Activated T-cell treated with anti-CD3 and anti-CD28 coated beads for 48 hours (primary cell): ENCODE data around the gene CAT.

Experiments used
- DNase-seq: peaks from one replicate; pipeline ENCODE4 v3.0.0-alpha.2; 2020; ENCODE audit warnings: low read depth

CAT gene

GRCh38 chr11:34425360-34425759 is 13.4 kb upstream of the CAT start:
- DNase-seq, result no peak

GRCh38 chr11:34425867-34426266 is 12.9 kb upstream of the CAT start:
- no peak for DNase-seq

- DNase-seq, result no peak
Observed at GRCh38 chr11:34426766-34427185, 12.0 kb upstream of the CAT start.

DNA sequence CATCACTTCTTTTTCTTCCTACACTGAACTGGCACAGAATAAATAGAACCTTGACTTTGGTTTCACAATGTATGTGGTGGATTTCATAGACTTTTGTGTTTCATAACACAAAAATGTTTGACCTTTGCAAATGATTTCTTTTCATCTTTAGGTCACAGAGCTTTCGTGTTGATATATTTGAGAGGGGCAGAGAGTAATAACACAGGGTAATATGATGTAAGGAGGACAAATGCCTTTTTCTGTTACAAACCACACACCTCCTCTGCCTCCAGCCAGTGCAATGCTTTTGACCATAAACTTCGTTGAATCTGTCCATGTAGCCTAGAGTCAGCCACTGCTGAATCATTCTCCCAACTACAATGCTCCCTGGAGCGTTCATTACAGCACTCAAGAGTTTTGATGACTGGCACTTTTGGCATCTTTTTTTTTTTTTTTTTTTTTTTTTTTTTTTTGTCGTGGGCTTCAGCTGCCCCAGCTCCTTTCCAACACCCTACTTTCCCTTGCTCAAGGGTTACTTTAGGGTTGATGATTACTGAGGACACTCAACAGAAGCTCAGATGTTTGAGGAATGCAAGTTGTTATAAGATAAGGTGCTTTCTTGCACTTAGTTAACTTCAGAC is 11.4 kb upstream of the CAT start:
- no peak for DNase-seq

DNA sequence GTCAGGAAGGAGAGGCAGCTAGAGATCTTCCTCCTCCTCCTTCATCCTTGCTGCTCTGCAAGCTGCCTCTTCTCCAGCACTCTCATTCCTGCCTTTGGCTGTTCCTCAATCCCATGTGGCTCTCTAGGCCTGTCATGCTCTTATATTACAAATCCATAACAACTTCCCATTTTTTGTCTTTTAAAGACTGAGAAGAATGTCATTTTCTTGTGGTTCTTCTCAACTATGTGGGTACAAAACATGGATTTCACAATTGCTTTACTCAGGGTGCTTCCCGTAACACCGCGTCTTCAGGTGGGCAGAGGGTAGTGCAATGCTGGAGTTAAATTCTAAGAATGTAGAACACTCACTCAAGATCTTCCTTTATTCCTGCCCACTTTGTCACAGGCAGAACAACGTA is 6.8 kb upstream of the CAT start:
- no peak for DNase-seq

DNA sequence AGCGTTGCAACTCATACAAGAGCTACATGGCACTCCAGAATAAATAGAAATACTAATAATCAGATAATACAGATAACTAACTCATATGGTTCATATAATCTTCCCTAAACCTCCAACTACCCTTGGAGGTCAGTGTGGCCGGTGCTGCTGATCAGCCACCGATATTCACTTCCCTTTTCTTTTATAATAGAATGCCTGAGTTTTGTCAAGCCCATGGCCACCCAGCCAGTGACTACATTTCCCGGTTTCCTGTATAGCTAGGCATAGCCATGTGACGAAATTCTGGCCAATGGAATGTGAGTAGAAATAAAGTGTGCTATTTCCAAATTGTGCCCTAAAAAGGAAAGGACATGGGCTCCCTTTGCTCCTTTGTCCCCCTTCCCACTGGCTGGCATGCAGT is 5.9 kb upstream of the CAT start:
- no peak for DNase-seq

GRCh38 chr11:34433899-34434298 is 4.8 kb upstream of the CAT start:
- DNase-seq, result no peak

DNA sequence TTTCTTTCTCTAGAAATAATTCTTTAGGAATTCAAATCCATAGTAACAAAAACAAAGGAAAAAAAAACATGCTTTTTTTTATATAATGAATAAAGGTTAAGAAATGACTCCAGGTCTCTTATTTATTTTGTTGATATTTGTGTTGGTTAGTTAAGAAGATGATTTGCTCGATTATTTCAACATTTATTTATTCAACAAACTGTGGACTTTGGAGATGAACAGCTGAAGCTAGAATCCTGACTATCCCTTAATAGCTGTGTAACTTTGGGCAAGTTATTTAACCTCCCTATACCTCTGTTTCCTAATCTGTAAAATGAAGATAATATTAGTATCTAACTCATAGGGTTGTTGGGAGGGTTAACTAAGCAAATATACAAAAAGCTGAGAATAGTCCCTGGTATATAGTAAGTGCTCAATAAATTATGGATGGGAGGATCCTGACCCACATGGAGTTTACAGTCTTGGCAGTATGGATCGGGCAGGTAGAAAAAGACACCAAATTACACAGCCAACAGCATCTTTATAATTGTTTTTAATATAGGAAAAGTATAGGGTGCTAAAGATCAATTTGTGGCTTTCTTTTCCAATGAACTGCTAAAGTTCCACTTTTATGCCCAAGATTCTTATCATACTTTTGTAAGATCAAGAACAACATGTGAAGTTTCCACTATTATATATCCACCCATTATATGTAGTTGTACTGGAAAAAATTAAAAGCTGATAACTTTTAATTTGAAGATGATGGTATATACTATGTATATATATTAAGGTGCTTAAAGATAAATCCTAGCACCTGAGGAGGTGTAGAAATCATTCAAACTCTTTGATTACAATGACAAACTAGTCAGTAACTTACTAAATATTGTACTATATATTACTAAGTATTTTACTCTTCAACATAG is 1.3 kb upstream of the CAT start:
- no peak for DNase-seq

DNA sequence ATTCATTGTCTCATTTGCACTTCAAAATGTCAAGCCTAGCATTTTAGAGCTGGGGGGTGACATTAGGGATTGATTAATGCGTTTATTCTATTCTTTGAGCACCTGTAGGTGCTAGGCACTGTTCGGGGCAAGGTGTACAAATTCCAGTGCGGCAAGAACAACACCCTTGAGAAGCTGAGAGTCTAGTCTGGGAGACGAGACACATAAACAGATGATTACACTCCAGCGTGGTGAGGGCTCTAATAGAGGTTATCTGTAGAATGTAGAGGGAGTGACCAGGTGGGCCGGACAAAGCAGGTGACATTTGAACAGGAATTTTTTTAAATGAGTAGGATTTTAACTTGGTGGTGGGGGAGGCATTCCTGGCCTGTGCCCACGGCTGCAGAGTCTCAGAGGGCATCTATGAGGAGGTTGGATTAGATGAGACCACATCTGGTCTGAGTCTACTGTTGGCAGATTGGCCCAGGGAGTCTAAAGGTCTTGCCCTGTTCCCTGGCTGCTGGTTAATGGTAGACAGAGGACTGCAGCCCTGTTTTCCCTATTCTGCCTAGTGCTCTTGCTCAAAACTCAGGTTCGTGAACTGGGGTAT is 970 bp downstream of the CAT start:
- DNase-seq, result no peak

- DNase-seq, result no peak
Observed at GRCh38 chr11:34441814-34442213, 3.1 kb downstream of the CAT start.

DNA sequence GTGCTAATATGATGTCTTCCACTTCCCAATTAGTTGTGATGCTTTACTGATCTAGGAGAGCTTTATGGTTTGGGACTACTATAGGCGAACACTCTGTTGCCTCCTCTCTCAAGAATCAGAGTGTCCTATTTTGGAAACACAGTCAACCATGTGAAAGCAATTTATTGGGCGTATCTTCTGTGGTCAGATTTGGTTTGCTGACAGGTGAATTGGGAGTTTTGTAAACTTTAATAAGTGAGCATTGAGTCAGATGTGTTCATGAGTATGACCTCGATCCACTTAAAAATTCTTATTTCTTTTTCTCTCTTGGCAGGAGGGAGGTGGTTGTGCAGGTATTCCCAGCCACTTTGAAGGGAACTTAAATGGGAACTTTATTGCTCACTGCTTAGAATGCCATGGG is 4.4 kb downstream of the CAT start:
- DNase-seq, result no peak

GRCh38 chr11:34444428-34444827 is 5.7 kb downstream of the CAT start:
- DNase-seq, result no peak

DNA sequence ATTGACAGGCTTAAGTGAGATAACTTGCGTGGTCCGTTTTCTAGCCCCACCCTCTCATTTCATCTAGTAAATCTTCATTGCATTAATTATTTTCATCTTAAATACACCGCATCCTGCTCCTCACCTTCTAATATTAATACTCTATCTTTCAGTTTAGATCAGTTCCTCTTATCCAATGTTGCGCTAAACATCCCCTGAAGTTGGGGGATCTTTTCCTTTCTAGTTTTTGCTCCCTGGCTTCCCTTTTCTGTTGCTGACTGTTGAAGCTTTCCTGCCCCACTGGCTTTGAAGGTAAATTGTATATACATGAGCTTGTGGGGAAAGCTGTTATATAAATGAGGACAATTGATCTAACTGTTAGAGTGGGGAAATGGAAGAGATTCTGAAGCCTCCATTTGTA is 7.2 kb downstream of the CAT start:
- no peak for DNase-seq

DNA sequence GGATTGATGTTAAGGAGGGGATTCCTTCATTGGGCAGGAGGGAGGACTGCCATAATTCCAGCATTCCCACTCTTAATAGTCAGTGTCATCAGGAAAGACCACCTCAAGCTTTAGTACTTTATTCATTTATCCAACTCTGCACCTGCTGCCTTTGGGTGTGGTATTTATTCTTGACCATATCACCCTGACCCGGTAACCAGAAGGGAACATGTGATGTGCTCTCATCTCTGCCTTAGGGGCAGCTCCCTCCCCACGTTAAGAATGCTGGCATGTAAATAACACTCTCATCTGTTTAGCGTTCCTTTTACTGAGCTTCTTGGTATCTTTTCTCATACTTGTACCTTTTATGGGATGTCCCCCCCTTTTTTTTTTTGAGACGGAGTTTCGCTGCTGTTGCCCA is 7.7 kb downstream of the CAT start:
- DNase-seq, result no peak

GRCh38 chr11:34447044-34447443 is 8.3 kb downstream of the CAT start:
- no peak for DNase-seq

- no peak for DNase-seq
Observed at GRCh38 chr11:34448223-34448994, 9.7 kb downstream of the CAT start.

DNA sequence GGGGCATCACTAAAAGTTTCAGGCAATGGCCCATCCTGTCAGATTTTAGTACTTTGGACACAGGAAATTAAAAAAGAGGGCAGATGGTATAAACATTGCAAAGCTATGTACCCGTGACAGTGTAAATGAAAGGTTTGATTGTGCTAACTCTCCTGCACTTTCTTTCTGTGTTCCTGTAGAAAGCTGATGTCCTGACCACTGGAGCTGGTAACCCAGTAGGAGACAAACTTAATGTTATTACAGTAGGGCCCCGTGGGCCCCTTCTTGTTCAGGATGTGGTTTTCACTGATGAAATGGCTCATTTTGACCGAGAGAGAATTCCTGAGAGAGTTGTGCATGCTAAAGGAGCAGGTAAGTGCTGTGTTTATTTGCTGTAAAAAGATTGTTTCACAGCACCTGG is 10.3 kb downstream of the CAT start:
- DNase-seq, result no peak

GRCh38 chr11:34451053-34451452 is 12.3 kb downstream of the CAT start:
- DNase-seq, result no peak

- no peak for DNase-seq
Observed at GRCh38 chr11:34454308-34455032, 15.7 kb downstream of the CAT start.

GRCh38 chr11:34457607-34458006 is 18.9 kb downstream of the CAT start:
- no peak for DNase-seq

- no peak for DNase-seq
Observed at GRCh38 chr11:34458525-34458924, 19.8 kb downstream of the CAT start.
